Measurements from ENCODE around the gene DMXL2.
"Not testable (repeated sequence)": the region's sequence is repeated elsewhere in the genome, so short reads cannot be mapped to it uniquely, and the experiment has no call there.

Gene DMXL2

DNA sequence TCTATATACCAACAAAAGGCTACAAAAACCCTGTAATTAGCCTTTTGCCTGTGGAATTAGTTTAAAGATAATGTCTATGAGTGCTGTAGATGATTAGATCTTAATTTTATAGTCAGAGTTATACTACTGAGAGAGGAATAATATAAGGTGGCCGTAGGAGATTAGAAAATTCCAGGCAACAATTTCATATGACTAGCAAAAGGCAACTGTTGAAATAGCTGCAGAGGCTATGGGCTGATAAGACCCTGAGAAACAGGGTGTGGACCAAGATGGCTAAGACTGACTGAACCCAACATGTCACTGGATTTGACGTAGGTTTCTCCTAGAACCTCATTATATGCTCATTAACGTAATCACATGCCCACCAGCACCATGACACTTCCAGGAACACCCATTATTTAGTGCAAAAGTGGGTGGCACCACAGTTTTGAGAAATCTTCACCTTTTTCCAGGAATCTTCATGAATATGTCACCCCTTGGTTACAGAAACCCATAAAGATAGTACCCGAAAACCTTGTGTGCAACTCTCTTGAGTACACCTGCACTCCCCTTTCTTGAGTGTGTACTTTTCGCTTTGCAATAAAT, 29.6 kb upstream of the DMXL2 start:
- H3K4me3 ChIP-seq (ENCODE audit: low read length): no peak overlapping the region
- 0 out of 2 replicates have a peak, but pooled peaks cover 2% of the 10 kb centered on the region for H3K4me1 ChIP-seq (ENCODE audit: low read length)
- no peak for TF ChIP-seq EZH2phosphoT487 (IDR thresholded peaks at IDR 0.05; ENCODE audit: low read depth)
- H3K9me3 ChIP-seq (ENCODE audit: insufficient read depth, low read length): no peaks in the 10 kb centered on the region
- no peak overlapping the region for H2AFZ ChIP-seq (ENCODE audit: low read depth, low read length)
- no peaks in the 10 kb centered on the region for H3K36me3 ChIP-seq (replicated peaks; ENCODE audit: low read depth, low read length)
- H3K4me2 ChIP-seq (ENCODE audit: low read length): no peak overlapping the region
- H3K9ac ChIP-seq (ENCODE audit: low read length): no peak overlapping the region
- no peaks in the 10 kb centered on the region for H4K20me1 ChIP-seq (ENCODE audit: insufficient read depth, low read length)
- 0 out of 2 replicates have a peak, but pooled peaks cover 6% of the 10 kb centered on the region for H3K27me3 ChIP-seq (ENCODE audit: low read depth, low read length)
- H3K79me2 ChIP-seq (ENCODE audit: low read length): no peaks in the 10 kb centered on the region
- no peak overlapping the region for H3K27ac ChIP-seq (ENCODE audit: low read length)

DNA sequence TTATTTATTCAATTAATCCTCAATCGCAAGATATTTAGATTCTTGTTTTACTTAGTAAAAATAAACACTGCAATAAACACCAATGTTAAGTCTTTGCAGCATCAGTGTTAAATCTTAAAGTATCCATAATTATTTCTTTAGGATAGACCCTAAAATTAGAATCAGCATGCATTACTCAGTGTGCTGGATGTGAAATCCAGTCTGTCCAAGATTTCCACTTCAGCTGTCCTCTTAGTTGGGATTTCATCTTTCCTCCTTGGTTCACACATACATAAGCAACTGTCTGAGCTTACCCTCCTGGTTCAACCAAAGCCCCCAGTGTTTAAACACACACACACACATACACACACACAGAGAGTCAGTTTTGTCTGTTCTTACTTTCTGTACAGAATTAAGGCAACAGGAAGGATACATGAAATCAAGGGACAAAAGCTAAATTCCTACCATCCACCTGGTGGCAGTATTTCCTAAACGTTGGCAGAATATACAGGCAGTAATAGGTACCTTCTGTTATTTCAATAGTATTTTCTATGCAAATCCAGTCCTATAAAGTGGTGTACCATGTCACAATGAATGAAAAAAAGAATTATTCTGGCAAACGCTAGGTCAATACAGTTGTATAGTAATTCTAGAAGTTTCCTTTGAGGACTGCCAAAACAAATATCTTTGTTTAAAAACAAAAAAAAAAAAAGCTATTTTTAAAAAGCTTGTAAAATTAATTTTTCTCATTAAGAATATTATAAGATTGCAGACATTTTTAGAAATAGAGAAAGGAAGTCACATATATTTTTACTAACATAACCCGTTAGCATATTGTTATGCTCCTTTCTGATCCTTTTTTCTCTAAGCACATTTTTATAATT, 27.3 kb upstream of the DMXL2 start:
- TF ChIP-seq, protein P1, sequence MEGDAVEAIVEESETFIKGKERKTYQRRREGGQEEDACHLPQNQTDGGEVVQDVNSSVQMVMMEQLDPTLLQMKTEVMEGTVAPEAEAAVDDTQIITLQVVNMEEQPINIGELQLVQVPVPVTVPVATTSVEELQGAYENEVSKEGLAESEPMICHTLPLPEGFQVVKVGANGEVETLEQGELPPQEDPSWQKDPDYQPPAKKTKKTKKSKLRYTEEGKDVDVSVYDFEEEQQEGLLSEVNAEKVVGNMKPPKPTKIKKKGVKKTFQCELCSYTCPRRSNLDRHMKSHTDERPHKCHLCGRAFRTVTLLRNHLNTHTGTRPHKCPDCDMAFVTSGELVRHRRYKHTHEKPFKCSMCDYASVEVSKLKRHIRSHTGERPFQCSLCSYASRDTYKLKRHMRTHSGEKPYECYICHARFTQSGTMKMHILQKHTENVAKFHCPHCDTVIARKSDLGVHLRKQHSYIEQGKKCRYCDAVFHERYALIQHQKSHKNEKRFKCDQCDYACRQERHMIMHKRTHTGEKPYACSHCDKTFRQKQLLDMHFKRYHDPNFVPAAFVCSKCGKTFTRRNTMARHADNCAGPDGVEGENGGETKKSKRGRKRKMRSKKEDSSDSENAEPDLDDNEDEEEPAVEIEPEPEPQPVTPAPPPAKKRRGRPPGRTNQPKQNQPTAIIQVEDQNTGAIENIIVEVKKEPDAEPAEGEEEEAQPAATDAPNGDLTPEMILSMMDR (IDR thresholded peaks at IDR 0.05; ENCODE audit: low read depth, low read length): peak; percentile 89
- no peak for TF ChIP-seq EZH2phosphoT487 (IDR thresholded peaks at IDR 0.05; ENCODE audit: low read depth)
- no peak overlapping the region for H3K4me2 ChIP-seq (ENCODE audit: low read length)

DNA sequence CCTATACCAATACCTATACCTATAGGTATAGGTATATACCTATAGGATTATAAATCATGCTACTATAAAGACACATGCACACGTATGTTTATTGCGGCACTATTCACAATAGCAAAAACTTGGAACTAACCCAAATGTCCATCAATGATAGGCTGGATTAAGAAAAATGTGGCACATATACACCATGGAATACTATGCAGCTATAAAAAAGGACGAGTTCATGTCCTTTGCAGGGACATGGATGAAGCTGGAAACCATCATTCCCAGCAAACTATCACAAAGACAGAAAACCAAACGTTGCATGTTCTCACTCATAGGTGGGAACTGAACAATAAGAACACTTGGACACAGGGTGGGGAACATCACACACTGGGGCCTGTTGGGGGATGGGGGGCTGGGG, 26.1 kb upstream of the DMXL2 start:
- not testable (repeated sequence) for H3K4me3 ChIP-seq (ENCODE audit: low read length); H3K36me3 ChIP-seq (replicated peaks; ENCODE audit: low read depth, low read length); H4K20me1 ChIP-seq (ENCODE audit: insufficient read depth, low read length); H3K27me3 ChIP-seq (ENCODE audit: low read depth, low read length); H3K4me2 ChIP-seq (ENCODE audit: low read length); H3K4me1 ChIP-seq (ENCODE audit: low read length); H3K9me3 ChIP-seq (ENCODE audit: insufficient read depth, low read length); H3K27ac ChIP-seq (ENCODE audit: low read length); H2AFZ ChIP-seq (ENCODE audit: low read depth, low read length); H3K9ac ChIP-seq (ENCODE audit: low read length); H3K79me2 ChIP-seq (ENCODE audit: low read length)

More for the DNA sequence above, 27.3 kb upstream of the DMXL2 start:
- H3K4me1 ChIP-seq (ENCODE audit: low read length): 0 out of 2 replicates have a peak, but pooled peaks cover 3% of the 10 kb centered on the region
- H3K4me3 ChIP-seq (ENCODE audit: low read length): no peak overlapping the region
- H2AFZ ChIP-seq (ENCODE audit: low read depth, low read length): no peak overlapping the region
- H3K36me3 ChIP-seq (replicated peaks; ENCODE audit: low read depth, low read length): no peaks in the 10 kb centered on the region
- H4K20me1 ChIP-seq (ENCODE audit: insufficient read depth, low read length): no peaks in the 10 kb centered on the region
- H3K27me3 ChIP-seq (ENCODE audit: low read depth, low read length): 0 out of 2 replicates have a peak, but pooled peaks cover 6% of the 10 kb centered on the region
- H3K9me3 ChIP-seq (ENCODE audit: insufficient read depth, low read length): no peaks in the 10 kb centered on the region
- no peak overlapping the region for H3K27ac ChIP-seq (ENCODE audit: low read length)
- H3K79me2 ChIP-seq (ENCODE audit: low read length): no peaks in the 10 kb centered on the region
- no peak overlapping the region for H3K9ac ChIP-seq (ENCODE audit: low read length)

DNA sequence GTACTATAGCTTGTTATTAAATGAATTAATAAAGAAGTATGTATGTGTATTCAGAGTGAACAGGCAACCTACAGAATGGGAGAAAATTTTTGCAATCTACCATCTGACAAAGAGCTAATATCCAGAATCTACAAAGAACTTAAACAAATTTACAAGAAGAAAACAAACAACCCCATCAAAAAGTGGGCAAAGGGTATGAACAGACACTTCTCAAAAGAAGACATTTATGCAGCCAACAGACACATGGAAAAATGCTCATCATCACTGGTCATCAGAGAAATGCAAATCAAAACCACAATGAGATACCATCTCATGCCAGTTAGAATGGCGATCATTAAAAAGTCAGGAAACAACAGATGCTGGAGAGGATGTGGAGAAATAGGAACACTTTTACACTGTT, 25.5 kb upstream of the DMXL2 start:
- H3K36me3 ChIP-seq (replicated peaks; ENCODE audit: low read depth, low read length); H3K79me2 ChIP-seq (ENCODE audit: low read length); H3K27me3 ChIP-seq (ENCODE audit: low read depth, low read length); H3K9ac ChIP-seq (ENCODE audit: low read length); H3K27ac ChIP-seq (ENCODE audit: low read length); H4K20me1 ChIP-seq (ENCODE audit: insufficient read depth, low read length); H3K4me3 ChIP-seq (ENCODE audit: low read length); H3K9me3 ChIP-seq (ENCODE audit: insufficient read depth, low read length); H3K4me1 ChIP-seq (ENCODE audit: low read length); H2AFZ ChIP-seq (ENCODE audit: low read depth, low read length); H3K4me2 ChIP-seq (ENCODE audit: low read length): not testable (repeated sequence)

DNA sequence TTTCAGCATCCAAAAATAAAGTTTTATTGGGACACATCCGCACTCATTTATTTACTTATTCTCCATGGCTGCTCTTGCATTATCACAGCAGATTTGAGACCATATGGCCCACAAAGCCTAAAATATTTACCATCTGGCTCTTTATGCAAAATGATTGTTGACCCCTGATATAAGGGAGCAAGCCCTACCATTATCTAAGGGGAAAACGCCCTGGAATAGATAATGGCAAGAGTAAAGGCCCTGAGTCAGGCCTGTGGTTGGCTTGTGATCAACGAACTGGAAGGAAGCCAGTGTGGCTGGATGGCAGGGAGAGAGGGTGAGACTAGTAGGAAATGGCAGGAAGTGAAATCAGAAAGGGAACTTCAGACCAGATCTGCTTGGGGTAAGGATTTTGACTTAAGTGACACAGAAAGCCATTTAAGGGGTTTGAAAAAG, 24.6 kb upstream of the DMXL2 start:
- Histone ChIP-seq H3K4me1 (ENCODE audit: low read length) (0 out of 2 replicates have a peak, but pooled peaks cover 3% of the 10 kb centered on the region), H3K36me3 (replicated peaks; ENCODE audit: low read depth, low read length) (no peaks in the 10 kb centered on the region), H3K4me2 (ENCODE audit: low read length) (no peak overlapping the region), H3K79me2 (ENCODE audit: low read length) (no peaks in the 10 kb centered on the region), H2AFZ (ENCODE audit: low read depth, low read length) (no peak overlapping the region; the same call in 1 of the 2 replicates), H4K20me1 (ENCODE audit: insufficient read depth, low read length) (no peaks in the 10 kb centered on the region), H3K9me3 (ENCODE audit: insufficient read depth, low read length) (no peaks in the 10 kb centered on the region), H3K9ac (ENCODE audit: low read length) (no peak overlapping the region), H3K4me3 (ENCODE audit: low read length) (no peak overlapping the region), H3K27ac (ENCODE audit: low read length) (no peak overlapping the region), H3K27me3 (ENCODE audit: low read depth, low read length) (peaks cover 10% of the 10 kb centered on the region; the same call in 1 of the 2 replicates)
- TF ChIP-seq, protein P1 (IDR thresholded peaks at IDR 0.05; ENCODE audit: low read depth, low read length): no peak
